PC-9 (cell line): ENCODE results near the gene SLC7A9. TPM values are rescaled to one million over a fixed set of nuclear protein-coding genes. Genes with fewer than 3 reads are reported as not detected.

ENCODE experiments used
- BruUV-seq: library from RNA; stranded (reverse); fragments of 400-500 nt; replicated peaks from 2 replicates; lab custom pipeline; 2021; lab: Mats Ljungman, UMichigan
- CTCF ChIA-PET: fragments of 300-600 bp; sonication (Branson Sonifier 250); formaldehyde crosslinking; loops from one replicate; lab custom pipeline; 2022; ENCODE audit warnings: antibody characterized with exemption; lab: Charles Lee
- POLR2A ChIA-PET: fragments of 300-600 bp; sonication (Branson Sonifier 250); formaldehyde crosslinking; loops from one replicate; lab custom pipeline; 2022; ENCODE audit warnings: antibody characterized with exemption; ENCODE audit not compliant: unreplicated experiment; lab: Charles Lee
- DNase-seq, 2 experiments: peaks; one replicate each; pipeline versions ENCODE4 v3.0.0 to v3.0.0-alpha.2; 2015 to 2022; ENCODE audit warnings: mixed read lengths in 1 of 2
- H2AFZ ChIP-seq: fragments of 200-600 bp; sonication (generic); 2 replicates; pipeline ENCODE4 v1.8.1; 2017; ENCODE audit warnings: antibody characterized with exemption
- H3F3A ChIP-seq: fragments of 200-600 bp; sonication (generic); 2 replicates; pipeline ENCODE4 v1.8.1; 2017; ENCODE audit warnings: antibody characterized with exemption, mild to moderate bottlenecking, low read depth; ENCODE audit not compliant: insufficient read depth
- H3K27ac ChIP-seq: fragments of 200-600 bp; sonication (generic); 2 replicates; pipeline ENCODE4 v1.6.1; 2016; ENCODE audit warnings: mixed run types
- H3K27me3 ChIP-seq: fragments of 200-600 bp; sonication (generic); 2 replicates; pipeline ENCODE4 v1.6.1; 2016; ENCODE audit warnings: low read depth, mixed run types; ENCODE audit not compliant: insufficient read depth
- H3K36me3 ChIP-seq: fragments of 200-600 bp; sonication (generic); 2 replicates; pipeline ENCODE4 v1.6.1; 2016; ENCODE audit warnings: low read depth, mixed run types
- H3K4me1 ChIP-seq: fragments of 200-600 bp; sonication (generic); replicated peaks from 2 replicates; pipeline ENCODE4 v1.6.1; 2016; ENCODE audit warnings: mixed run types; ENCODE audit not compliant: insufficient read depth
- H3K4me2 ChIP-seq: fragments of 200-600 bp; sonication (generic); 2 replicates; pipeline ENCODE4 v1.6.1; 2017; ENCODE audit warnings: mixed run types
- H3K4me3 ChIP-seq: fragments of 200-600 bp; sonication (generic); 2 replicates; pipeline ENCODE4 v1.6.1; 2016; ENCODE audit warnings: mixed run types
- H3K79me2 ChIP-seq: fragments of 200-600 bp; sonication (generic); 2 replicates; pipeline ENCODE4 v1.6.1; 2017; ENCODE audit warnings: low read depth, mixed run types
- H3K9me2 ChIP-seq: fragments of 200-600 bp; sonication (generic); 2 replicates; pipeline ENCODE4 v1.8.1; 2017; ENCODE audit warnings: mild to moderate bottlenecking; ENCODE audit not compliant: insufficient read depth
- H3K9me3 ChIP-seq: fragments of 200-600 bp; sonication (generic); 2 replicates; pipeline ENCODE4 v1.8.1; 2016; ENCODE audit warnings: low read depth; ENCODE audit not compliant: insufficient read depth
- H4K20me1 ChIP-seq: fragments of 200-600 bp; sonication (generic); 2 replicates; pipeline ENCODE4 v1.8.1; 2017; ENCODE audit not compliant: insufficient read depth
- CTCF ChIP-seq: fragments of 200-600 bp; sonication (generic); conservative IDR thresholded peaks from 2 replicates; pipeline ENCODE4 v1.6.1; 2017; ENCODE audit warnings: mixed run types, antibody characterized with exemption, mild to moderate bottlenecking, moderate library complexity
- EZH2 ChIP-seq: fragments of 200-600 bp; sonication (generic); IDR thresholded peaks from 2 replicates; pipeline ENCODE4 v1.8.0; 2017; ENCODE audit warnings: antibody characterized with exemption, low read depth
- intact Hi-C: fragments of 100-400 bp; cut with micrococcal nuclease; formaldehyde crosslinking; loops from one replicate; pipeline ENCODE4 v1.10.0; 2022; ENCODE audit not compliant: unreplicated experiment
- total RNA-seq: library from RNA; stranded (reverse); gene quantifications from 2 replicates; pipeline ENCODE4 v1.2.3, GENCODE V29; 2021

The SLC7A9 gene
- total RNA-seq, 1 experiment from 2014 or later: 0.33 TPM

GRCh38 chr19:32781280-32781679 lies 88.3 kb downstream of the SLC7A9 start:
- H3K9me3 ChIP-seq: no peaks in the 10 kb centered on the region
- H2AFZ ChIP-seq: no peak overlapping the region
- POLR2A ChIA-PET: no interaction called here
- no peaks in the 10 kb centered on the region for H3F3A ChIP-seq
- H3K27ac ChIP-seq: no peak overlapping the region
- no TSS peak for BruUV-seq
- no peaks in the 10 kb centered on the region for H3K4me1 ChIP-seq
- no peaks in the 10 kb centered on the region for H4K20me1 ChIP-seq
- TF ChIP-seq EZH2 (no peak), CTCF (no peak)
- H3K79me2 ChIP-seq: no peaks in the 10 kb centered on the region
- H3K4me2 ChIP-seq: no peak overlapping the region
- intact Hi-C loops: no loop called here
- H3K27me3 ChIP-seq: 0 out of 2 replicates have a peak, but pooled peaks cover 4% of the 10 kb centered on the region
- H3K36me3 ChIP-seq: no peaks in the 10 kb centered on the region
- CTCF ChIA-PET: no interaction called here
- H3K4me3 ChIP-seq: no peak overlapping the region
- no peaks in the 10 kb centered on the region for H3K9me2 ChIP-seq
- no peak for DNase-seq

Other genes starting within 250 kb of the SLC7A9 start
- gene ANKRD27, start 194.6 kb downstream of the SLC7A9 start, total RNA-seq: 55.5 and 59.6 TPM in 2 replicates
- gene RGS9BP, start 193.9 kb downstream of the SLC7A9 start, total RNA-seq: 0.85 and 1.1 TPM in 2 replicates
- 21.3 and 26.7 TPM in 2 replicates for gene NUDT19, start 177.9 kb downstream of the SLC7A9 start, total RNA-seq
- gene TDRD12, start 150.0 kb downstream of the SLC7A9 start, total RNA-seq: 0.25 and 0.33 TPM in 2 replicates
- gene CEP89, start 102.2 kb upstream of the SLC7A9 start, total RNA-seq: 29.3 and 33.6 TPM in 2 replicates
- 6.9 and 10.1 TPM in 2 replicates for gene FAAP24, start 102.5 kb upstream of the SLC7A9 start, total RNA-seq
- 21.3 and 28.5 TPM in 2 replicates for gene RHPN2, start 195.1 kb upstream of the SLC7A9 start, total RNA-seq
- gene GPATCH1, start 211.4 kb upstream of the SLC7A9 start, total RNA-seq: 11.0 and 12.4 TPM in 2 replicates